ENCODE results near the gene PLCB1.
A peak's percentile ranks its signal among the peaks of the same experiment; 100 is the strongest.
"Not testable (repeated sequence)": the region's sequence is repeated elsewhere in the genome, so short reads cannot be mapped to it uniquely, and the experiment has no call there.

PLCB1 gene

GRCh38 chr20:8447262-8448120, 315.4 kb downstream of the PLCB1 start:
- DNase-seq (ENCODE audit: low read depth), result no peak

- no peak for DNase-seq (ENCODE audit: low read depth)
Measured at GRCh38 chr20:8449123-8449522, 317.1 kb downstream of the PLCB1 start.

GRCh38 chr20:8454137-8454712, 322.2 kb downstream of the PLCB1 start:
- peak; percentile 1 for DNase-seq (ENCODE audit: low read depth)

GRCh38 chr20:8456765-8457164, 324.7 kb downstream of the PLCB1 start:
- DNase-seq (ENCODE audit: low read depth), result no peak

- no peak for DNase-seq (ENCODE audit: low read depth)
Measured at GRCh38 chr20:8457978-8458377, 325.9 kb downstream of the PLCB1 start.

- no peak for DNase-seq (ENCODE audit: low read depth)
Measured at GRCh38 chr20:8461186-8461585, 329.1 kb downstream of the PLCB1 start.

GRCh38 chr20:8464368-8464767, 332.3 kb downstream of the PLCB1 start:
- DNase-seq (ENCODE audit: low read depth), result no peak

GRCh38 chr20:8466781-8467180, 334.7 kb downstream of the PLCB1 start:
- not testable (repeated sequence) for DNase-seq (ENCODE audit: low read depth)

- no peak for DNase-seq (ENCODE audit: low read depth)
Measured at GRCh38 chr20:8470156-8470555, 338.1 kb downstream of the PLCB1 start.

GRCh38 chr20:8471465-8471864, 339.4 kb downstream of the PLCB1 start:
- DNase-seq (ENCODE audit: low read depth), result no peak

GRCh38 chr20:8473459-8473858, 341.4 kb downstream of the PLCB1 start:
- DNase-seq (ENCODE audit: low read depth), result no peak

GRCh38 chr20:8474027-8474668, 342.1 kb downstream of the PLCB1 start:
- no peak for DNase-seq (ENCODE audit: low read depth)

- DNase-seq (ENCODE audit: low read depth), result no peak
Measured at GRCh38 chr20:8476021-8476420, 344.0 kb downstream of the PLCB1 start.

- DNase-seq (ENCODE audit: low read depth), result no peak
Measured at GRCh38 chr20:8480597-8480996, 348.5 kb downstream of the PLCB1 start.

GRCh38 chr20:8487696-8488095, 355.6 kb downstream of the PLCB1 start:
- DNase-seq (ENCODE audit: low read depth), result no peak

- no peak for DNase-seq (ENCODE audit: low read depth)
Measured at GRCh38 chr20:8489094-8489883, 357.2 kb downstream of the PLCB1 start.

GRCh38 chr20:8490076-8490830, 358.2 kb downstream of the PLCB1 start:
- DNase-seq (ENCODE audit: low read depth), result no peak

GRCh38 chr20:8492173-8492572, 360.1 kb downstream of the PLCB1 start:
- no peak for DNase-seq (ENCODE audit: low read depth)

GRCh38 chr20:8498571-8498970, 366.5 kb downstream of the PLCB1 start:
- no peak for DNase-seq (ENCODE audit: low read depth)

- no peak for DNase-seq (ENCODE audit: low read depth)
Measured at GRCh38 chr20:8504030-8504429, 372.0 kb downstream of the PLCB1 start.

GRCh38 chr20:8505476-8506200, 373.6 kb downstream of the PLCB1 start:
- DNase-seq (ENCODE audit: low read depth), result no peak

Measured in activated T-cell treated with anti-CD3 and anti-CD28 coated beads for 48 hours (primary cell).